GM11168 (cell line): ENCODE results near the gene PRDM15.

Experiments used
- in situ Hi-C: fragments of 300-500 bp; cut with MboI; formaldehyde crosslinking; loops from one replicate; pipeline ENCODE4 v1.12.0; 2022; ENCODE audit warnings: low sequenced_read_pairs; ENCODE audit not compliant: unreplicated experiment

Gene PRDM15

DNA sequence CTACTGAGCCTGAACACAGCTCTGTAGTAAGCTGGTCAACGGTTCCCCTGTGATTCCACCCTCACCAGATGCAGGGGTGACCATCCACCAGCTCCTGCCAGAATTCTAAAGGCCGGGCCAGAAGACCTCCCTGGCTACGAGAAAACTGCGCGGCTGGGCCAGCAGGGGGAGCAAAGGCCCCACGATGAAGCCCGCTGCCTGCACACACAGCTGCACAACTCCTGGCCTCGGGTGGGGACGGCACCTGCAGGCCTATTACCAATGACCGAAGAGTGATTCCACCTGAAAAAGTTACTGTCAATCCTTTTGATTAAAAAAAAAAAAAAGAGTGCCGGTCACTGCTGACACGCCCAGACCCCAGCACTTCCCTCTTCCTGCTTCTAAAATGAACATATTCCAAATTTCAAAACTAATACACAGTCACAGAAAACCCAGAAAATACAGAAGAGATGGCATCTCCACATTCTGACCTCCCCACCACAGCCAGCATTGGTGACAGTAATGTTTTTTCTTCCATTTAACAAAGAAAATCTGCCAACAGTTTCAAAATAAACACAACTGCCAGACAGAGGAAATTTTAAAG, 62.5 kb downstream of the PRDM15 start:
- in situ Hi-C loops = no loop called here

DNA sequence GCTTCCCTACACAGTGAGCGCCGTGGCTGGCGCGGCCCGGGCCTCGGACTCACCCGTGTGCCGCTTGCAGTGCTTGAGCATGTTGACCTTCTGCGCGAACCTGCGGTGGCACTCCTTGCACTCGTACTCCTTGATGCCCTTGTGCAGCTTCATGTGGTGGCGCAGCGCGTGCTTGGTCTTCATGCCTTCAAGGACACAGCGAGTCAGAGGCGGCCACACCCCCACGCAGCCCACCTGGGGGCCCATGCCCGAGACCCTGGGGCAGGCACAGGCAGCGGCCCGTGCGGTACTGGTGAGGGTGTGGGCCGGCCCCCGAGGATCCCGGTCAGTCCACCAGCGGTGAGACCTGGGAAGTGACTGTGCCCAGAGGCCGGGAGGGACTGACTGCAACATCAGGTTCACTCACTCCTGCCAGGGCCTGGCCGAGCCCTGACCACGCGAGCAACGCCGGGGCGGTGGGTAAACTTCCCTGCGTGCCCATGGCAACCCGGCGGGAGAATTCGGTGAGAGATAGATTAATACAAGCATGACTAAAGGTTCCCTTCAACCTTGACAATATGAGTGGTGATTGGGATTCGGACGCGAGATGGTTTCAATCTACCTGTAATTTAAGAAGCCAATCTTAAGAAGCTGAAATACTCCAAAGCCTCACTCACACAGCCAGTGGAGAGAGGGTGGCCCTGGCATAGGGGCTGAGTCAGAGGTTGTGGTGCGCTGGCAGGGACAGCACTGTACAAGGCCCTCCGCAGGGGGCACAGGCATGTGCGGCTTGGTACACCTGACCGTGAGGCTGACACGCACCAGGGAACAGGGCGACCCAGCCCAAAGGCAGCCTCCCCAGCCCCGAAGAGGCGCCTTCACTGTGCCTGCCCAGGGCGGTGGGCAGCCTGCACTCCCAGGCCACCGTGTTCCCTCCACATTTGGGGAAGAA, 63.2 kb downstream of the PRDM15 start:
- in situ Hi-C loops = no loop called here

DNA sequence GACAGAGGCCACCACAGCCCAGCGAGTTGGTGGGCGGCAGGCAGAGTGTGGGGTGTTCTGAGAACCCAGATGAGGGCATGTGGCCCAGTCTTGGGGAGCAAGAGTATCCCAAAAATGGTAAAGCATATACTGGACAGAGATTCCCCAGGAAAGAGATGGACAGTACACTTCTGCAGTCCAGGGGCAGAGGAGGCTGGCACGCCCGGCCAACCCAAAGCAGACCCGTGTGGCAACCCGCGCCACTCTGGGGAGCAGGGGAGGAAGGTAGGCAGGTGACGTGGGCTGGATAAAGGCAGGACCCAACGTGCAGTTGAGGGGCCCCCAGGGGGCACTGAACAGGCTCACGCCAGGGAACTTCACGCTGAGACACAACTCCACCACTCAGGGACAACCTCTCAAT, 65.9 kb downstream of the PRDM15 start:
- in situ Hi-C loops = no loop called here

DNA sequence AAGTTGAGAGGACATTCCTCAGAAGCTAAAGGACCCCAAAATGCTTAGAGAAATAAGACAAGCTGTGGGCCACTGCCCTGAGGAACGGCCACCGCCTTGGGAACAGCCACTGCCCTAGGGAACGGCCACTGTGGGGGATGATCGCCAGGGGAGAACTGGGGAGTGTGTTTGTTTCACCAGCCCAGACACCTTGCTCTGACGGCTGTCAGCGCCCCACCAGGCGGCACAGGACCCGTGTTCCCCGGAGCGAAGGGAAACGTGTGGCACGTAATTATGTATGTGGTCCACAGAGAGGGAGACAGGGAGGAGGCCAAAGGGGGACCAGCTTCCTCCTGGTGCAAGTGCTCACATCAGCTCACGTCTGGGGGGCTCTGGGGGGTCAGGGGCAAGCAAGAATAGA, 66.5 kb downstream of the PRDM15 start:
- in situ Hi-C loops = no loop called here

DNA sequence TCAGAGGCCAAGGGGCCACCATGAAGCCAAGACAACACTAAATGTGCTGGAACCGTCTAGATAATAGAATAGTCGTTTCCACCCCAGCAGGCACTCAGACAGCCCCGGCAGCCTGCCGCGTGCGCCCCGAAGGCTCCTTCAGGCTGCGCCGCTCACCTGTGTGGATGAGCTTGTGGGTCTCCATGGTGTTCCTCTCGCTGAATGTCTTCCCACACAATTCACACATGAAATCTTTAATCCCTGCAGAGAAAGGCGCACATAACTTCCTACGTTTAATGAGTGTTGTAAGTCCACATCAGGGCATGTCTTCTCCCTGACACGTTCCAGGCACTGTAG, 68.6 kb downstream of the PRDM15 start:
- in situ Hi-C loops = no loop called here

DNA sequence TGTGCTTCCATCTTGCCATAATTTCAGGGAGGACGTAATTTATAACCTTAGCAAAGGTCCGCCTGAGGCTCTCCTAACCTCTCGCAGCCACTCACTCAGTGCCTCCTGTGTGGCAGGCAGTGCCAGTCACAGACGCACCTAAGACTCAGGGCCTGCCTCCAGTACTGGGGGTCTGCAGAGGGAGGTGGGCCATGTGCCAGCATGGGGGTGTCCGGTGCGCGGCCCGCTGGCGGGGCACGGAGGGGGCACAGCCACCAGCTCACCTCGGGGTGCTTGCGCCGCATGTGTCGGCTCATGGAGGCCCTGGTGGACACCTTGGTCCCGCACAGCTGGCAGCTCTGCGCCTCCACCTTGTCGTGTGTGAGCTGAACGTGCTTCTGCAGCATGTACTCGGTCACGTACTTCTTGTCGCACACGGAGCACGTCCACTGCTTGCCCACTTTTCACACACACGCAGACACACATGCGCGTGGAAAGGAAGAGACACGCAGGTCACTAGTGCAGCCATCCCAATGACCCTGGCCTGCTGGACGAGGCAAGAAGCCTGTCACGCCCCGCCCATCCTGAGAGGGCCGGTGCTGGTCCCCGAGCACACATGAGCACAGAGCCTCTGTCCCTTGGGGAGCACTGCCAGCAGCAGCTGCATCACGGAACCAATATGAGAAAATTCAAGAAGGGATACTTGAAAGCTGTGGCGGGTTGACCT, 69.1 kb downstream of the PRDM15 start:
- in situ Hi-C loops = no loop called here

DNA sequence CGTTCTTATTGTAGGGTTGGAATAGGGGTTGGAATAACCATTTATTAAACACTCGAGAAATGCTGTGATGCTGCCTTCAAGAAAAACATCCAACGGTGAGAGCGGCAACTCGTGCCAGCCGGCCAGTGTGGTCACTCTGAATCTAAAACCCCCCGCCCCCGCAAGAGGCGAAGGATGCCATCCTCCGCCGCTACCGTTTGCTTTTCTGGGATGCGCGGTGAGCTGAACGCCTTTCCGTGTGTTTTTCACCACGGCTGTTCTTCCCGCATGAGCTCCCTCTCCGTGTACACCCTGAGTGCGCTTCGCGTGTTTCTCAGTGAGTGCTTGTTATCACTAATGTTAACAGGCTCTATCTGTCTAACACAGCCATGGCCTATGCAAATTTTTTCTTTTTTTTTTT, 70.3 kb downstream of the PRDM15 start:
- in situ Hi-C loops = no loop called here

DNA sequence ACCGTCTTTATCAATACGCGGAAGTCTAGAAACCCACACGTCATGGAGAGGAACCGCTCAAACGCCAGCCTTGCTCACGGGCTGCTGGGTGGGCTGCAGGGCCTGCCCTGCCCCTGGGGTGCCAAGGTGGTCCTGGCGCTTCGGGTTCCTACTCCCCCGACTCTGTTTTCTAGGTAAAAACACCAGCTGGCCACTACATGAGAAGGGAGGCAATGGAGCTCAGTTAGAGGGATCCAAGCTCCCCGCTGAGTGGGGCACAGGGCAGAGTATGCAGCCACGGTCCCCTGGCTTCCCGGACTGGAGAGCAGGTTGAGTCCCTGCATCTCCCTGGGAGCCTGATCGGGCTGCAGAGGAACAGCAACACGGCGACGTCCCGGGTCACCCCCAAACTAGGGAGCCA, 71.0 kb downstream of the PRDM15 start:
- in situ Hi-C loops = no loop called here

DNA sequence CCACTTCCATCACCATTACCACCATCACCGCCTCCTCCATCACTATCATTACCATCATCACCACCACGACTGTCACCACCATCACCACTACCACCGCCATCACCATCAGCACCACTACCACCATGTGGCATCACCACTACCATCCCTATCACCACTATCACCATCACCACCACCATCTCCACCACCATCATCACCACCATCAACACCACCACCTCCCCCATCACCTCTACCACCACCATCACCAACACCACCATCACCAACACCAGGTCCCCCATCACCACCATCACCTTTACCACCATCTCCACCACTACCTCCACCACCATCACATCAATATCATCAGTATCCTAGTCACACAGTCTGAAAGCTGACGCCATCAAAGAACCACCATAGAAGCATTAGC, 72.4 kb downstream of the PRDM15 start:
- in situ Hi-C loops = no loop called here

DNA sequence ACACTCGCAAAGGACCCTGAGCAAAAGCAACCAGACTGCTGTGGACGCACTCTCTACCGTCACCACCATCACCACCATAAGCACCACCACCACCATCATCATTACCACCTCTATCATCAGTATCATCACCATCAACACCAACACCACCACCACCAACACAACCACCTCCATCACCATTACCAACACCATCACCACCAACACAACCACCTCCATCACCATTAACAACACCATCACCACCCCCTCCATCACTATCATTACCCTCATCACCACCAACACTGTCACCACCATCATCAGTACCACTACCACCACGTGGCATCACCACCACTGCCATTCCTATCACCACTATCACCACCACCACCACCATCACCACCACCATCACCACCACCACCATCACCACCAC, 73.5 kb downstream of the PRDM15 start:
- in situ Hi-C loops = no loop called here

DNA sequence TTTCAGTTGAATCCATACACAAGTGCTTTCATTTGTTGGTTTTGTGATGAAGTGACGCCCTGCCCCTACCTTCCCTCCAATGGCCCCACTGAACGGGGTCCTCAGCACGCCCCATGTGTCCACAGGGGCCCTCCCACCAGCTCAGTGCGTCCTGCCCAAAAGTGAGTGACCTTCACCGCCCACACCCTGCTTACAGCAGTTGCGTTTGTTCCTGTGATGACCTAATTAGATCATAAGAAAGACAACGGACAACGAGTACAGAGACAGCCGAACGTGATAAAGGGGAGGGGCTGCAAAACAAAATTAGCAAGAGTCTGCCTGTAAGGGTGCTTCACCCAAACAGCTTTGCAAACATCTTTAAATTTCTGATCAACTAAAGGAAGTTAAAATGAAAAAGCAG, 74.1 kb downstream of the PRDM15 start:
- in situ Hi-C loops = no loop called here

DNA sequence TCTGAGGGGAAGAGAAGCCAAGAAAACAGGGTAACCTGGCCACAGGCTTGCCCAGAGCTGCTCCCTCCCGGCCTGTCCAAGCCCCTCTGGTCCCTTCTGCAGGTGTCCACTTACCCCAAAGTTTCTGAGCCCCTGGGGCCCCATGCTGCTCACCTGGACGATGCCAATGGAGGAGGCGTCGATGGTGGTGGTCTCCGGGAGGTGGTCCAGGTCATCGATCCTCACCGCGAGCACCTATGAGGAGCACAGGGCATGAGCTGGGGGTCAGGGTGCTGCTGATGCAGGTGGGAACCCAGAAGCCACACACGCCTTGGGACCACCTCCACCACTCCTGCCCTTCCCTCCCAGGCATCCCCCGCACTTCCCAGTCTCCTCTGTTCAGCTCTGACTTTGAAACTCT, 74.8 kb downstream of the PRDM15 start:
- in situ Hi-C loops = no loop called here

DNA sequence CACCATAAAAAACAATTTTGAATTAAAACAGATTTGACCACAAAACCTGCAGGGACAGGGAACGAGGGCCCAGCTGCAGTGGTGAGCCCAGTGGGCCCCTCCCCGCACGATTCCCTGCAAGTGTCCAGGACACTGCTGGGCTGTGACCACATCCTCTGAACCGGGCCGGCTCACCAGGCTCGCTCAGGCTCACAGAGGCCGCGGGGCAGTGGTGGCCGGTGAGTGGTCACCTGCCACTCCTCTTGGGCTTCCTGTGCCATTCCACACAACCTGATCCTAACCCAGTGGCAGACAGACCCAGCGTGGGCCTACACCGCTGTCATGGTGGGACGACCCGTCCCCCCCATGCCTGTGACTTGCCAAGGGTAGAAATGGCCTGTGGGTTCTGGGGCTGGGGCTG, 75.8 kb downstream of the PRDM15 start:
- in situ Hi-C loops = no loop called here

DNA sequence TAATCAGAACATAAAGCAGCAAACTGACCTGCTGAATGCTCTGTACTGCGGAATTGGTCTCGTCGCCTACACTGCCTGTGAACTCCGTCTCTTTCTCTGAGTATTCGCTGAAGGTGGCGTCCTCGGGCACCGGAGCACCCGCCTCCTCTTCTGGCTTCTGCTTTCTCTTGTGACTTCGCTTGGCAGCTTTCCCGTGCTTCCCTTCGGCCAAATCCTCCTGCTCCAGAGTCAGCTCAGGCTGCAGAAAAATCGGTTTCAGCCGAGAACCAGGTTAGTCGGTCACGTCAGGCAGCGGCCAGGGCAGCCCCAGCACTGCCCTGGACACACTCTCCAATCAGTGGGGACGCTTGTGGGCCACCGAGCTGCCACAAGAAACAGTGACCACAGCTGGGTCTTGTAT, 76.5 kb downstream of the PRDM15 start:
- in situ Hi-C loops = no loop called here

DNA sequence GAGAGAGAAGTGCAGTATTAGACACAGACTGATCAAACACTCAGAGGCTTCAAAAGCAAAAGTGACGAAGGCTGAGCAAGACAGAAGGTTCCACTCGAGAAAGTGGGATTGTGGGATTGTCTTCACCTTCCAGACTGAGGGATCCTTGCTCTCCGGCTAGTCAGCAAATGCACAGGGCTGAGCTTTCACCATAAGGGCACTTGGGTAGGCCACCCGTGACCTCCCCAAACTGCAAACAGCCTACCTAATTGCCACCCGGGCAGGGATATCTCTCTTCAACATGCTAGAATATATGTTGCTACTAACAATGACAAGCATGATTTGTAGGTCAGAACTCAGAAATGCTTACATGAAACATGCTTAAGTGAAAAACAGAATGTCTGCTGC, 77.0 kb downstream of the PRDM15 start:
- in situ Hi-C loops = no loop called here

DNA sequence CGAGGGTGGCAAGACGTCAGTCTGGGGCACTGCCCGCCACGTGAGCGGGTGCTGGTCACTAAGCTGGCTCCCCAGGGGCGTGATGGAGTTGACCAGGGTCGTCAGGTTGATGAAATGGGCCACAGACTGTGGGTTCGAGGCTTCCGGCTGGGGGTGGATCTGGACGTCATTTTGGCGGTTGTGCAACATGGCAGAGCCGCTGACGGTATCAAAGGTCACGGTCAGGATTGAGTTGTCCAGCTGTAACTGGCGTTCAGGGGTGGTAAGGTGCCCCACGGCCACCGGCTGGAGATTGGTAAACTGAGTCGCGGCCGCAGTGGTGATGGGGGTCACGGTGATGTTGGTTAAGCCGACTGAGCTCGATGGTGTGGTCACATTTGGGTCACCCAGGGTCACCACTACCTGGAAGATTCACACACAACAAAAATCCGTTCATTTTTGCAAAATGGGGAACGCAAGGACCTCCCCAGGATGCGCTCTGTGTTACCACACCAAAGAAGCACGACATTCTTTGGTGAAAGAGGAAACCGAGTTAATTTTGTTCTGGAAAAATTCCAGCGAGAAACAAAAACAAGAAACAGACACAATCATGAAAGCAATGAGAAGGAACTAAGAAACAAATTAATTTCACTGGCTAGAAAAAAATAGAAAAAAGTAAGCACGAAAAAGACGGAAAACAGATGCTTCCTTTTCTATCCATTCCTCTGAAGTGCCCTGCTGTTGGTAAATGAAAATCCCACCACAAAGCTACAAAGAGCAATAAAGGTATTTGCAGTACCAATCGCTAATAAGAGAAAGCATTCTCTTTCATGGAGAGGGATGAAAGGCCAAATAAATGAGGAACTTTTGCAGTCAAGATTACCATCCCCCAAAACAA, 77.6 kb downstream of the PRDM15 start:
- in situ Hi-C loops = no loop called here

DNA sequence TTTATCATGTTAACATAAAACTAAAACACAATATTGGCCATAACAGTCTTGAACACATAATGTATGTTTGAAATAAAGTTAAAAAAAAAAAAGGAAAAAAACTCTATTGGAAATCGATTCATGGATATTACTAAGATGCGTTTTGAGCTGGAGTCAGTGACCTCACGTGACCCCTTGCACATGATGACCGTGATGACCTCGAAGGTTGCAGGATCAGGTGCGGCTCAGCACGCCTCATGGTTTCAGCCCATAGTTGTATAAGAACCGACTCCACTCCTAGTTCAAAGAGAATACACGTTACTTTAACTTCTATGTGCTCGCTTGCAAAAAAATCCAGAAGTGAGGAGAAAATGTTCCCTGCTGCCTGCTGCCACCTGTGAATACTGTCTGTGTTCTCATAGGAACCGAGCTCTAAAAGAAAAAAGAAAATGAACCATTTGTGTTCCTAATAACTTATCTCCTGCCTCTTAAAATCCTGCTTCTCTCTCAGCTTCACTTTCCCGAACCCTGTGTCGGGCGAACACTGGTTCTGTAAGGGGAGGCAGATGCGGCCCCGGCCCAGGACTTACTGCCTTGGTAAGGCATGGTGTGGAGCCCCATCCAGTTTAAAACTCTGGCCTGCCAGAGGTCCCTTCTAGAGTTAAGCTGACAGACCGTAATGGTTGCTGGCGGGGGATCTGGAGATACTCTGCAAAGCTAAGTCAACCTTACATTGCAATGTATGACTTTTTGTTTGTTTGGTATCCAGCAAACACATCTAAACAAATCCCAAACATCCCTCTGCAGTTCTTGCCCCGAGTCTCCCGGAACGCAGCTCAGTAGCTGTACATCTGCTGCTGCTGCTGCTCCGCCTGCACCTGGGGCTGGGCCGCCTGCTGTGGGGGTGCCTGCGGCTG, 78.5 kb downstream of the PRDM15 start:
- in situ Hi-C loops = no loop called here

DNA sequence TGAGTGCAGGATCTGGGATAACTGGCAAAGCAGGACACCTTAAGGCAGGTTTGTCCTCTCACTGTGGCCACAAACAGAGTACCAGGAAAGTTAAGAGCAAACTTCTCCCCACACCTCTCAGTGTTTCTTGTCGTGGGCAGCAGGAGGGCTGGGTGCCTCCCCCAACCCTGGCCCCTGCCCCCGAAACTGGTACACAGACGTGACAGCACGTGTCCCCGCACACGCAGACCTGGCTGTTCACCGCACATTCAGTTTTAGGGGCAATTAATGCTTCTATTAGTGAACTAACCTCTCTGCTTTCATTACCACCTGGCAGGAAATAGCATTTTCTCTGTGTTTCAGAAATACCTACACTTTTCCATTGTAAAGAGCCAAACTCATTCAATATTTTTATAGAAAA, 79.4 kb downstream of the PRDM15 start:
- in situ Hi-C loops = no loop called here

DNA sequence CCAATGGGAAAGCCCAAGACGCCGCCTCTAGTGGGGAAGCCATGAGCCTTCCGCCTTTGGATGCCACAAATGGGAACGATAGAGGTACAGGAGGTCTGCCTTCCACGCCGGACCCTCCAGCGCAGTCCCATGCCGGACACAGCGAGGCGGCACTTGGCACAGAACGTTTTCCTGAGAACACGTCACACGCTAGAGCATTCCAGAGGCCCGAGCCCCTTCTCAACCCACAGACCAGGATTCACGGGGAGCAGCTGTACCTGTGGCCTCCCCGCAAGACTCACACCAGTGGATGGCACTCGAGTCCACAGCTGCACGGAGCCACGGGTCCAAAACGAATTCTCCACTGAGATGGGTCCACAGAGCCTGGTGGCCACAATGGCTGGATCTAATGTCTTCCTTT, 80.8 kb downstream of the PRDM15 start:
- in situ Hi-C loops = no loop called here
